Gastrocnemius medialis (tissue), 4 donors: ENCODE measurements around the gene MAP1LC3A.

Source experiments
- POLR2A ChIP-seq, 2 donors: fragments of 450-650 bp; IDR thresholded peaks; one replicate each; pipeline ENCODE4 v1.6.1; 2017; ENCODE audit warnings: antibody characterized with exemption in 2 of 2, mild to moderate bottlenecking in 2 of 2, moderate library complexity in 2 of 2
- TF ChIP-seq, protein P1 (sequence below), 5 experiments: fragments of 450-650 bp in 3 of 5; fragments of 200-600 bp in 2 of 5; sonication (generic) in 2 of 5; IDR thresholded peaks in 4 of 5; conservative IDR thresholded peaks in 1 of 5; 1 replicate in 4 of 5; 2 replicates in 1 of 5; pipeline ENCODE4 v1.5.1; 2016 to 2019; ENCODE audit warnings: antibody characterized with exemption in 5 of 5, mild to moderate bottlenecking in 3 of 5, moderate library complexity in 3 of 5

DNA sequence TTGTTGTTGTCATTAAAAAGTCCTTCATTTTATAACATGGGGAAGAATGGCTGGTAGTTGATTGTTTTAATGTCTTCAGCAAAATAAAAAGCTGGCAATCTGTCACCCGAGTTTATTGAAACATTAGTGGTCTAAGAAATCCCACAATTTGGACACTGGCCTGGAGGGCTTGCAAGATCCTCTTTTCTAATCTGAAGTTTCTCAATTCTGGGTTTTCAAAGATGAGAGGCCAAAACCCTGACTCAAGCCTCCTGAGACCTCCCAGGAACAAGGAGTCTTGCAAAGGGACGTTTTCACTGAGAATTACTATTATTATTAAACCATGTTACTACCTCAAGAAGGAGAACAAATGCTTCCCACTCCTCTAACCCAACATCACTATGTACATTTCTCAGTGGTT, 19.5 kb downstream of the MAP1LC3A start:
- TF ChIP-seq, protein P1, sequence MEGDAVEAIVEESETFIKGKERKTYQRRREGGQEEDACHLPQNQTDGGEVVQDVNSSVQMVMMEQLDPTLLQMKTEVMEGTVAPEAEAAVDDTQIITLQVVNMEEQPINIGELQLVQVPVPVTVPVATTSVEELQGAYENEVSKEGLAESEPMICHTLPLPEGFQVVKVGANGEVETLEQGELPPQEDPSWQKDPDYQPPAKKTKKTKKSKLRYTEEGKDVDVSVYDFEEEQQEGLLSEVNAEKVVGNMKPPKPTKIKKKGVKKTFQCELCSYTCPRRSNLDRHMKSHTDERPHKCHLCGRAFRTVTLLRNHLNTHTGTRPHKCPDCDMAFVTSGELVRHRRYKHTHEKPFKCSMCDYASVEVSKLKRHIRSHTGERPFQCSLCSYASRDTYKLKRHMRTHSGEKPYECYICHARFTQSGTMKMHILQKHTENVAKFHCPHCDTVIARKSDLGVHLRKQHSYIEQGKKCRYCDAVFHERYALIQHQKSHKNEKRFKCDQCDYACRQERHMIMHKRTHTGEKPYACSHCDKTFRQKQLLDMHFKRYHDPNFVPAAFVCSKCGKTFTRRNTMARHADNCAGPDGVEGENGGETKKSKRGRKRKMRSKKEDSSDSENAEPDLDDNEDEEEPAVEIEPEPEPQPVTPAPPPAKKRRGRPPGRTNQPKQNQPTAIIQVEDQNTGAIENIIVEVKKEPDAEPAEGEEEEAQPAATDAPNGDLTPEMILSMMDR (IDR thresholded peaks at IDR 0.05 in 4 of 5, conservative IDR thresholded peaks at IDR 0.05 in 1 of 5), result no peak
- no peak for TF ChIP-seq POLR2A (IDR thresholded peaks at IDR 0.05)
